ENCODE results near the gene CHD2. TPM values are rescaled to one million over a fixed set of nuclear protein-coding genes. Genes with fewer than 3 reads are reported as not detected.

The CHD2 gene
- total RNA-seq, 1 experiment from 2014 or later, result 129 TPM

DNA sequence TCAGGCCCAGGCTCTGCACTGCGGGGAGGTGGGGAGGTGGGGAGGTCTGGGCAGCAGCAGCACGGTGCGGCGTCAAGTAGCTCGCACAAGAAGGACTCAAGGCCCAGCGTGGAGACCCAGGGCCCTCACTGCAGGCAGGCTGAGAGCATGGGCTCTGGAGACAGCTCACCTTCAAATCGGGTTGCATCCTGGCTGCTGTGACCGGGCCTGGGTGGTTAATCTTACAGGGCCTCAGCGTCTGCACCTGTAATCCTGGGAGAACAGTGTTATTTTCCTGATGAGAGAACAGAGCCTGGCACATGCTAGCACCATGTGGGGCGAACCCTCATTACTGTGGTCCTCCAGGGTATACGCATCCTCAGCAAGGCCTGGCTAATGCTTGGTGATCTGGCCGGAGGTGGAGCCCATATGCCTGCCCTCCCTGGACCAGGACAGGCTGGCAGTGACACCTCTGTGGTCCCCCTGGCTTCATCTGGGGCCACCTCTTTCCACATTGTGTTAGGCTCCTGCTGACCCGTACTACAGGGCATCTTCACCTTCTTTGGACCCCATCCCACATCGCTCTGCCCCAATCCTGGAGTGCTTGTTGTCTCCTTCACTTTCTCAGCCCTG lies 133.4 kb downstream of the CHD2 start:
- H3K4me3 Mint-ChIP-seq (ENCODE audit: unreplicated experiment), result no peak overlapping the region
- TF ChIP-seq, protein P1, sequence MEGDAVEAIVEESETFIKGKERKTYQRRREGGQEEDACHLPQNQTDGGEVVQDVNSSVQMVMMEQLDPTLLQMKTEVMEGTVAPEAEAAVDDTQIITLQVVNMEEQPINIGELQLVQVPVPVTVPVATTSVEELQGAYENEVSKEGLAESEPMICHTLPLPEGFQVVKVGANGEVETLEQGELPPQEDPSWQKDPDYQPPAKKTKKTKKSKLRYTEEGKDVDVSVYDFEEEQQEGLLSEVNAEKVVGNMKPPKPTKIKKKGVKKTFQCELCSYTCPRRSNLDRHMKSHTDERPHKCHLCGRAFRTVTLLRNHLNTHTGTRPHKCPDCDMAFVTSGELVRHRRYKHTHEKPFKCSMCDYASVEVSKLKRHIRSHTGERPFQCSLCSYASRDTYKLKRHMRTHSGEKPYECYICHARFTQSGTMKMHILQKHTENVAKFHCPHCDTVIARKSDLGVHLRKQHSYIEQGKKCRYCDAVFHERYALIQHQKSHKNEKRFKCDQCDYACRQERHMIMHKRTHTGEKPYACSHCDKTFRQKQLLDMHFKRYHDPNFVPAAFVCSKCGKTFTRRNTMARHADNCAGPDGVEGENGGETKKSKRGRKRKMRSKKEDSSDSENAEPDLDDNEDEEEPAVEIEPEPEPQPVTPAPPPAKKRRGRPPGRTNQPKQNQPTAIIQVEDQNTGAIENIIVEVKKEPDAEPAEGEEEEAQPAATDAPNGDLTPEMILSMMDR (IDR thresholded peaks at IDR 0.05; ENCODE audit: unreplicated experiment), result no peak
- peaks cover 28% of the 10 kb centered on the region for H3K4me1 Mint-ChIP-seq (ENCODE audit: insufficient read depth, unreplicated experiment)
- no TSS peak for BruUV-seq (replicated peaks)
- DNase-seq (ENCODE audit: unreplicated experiment), result no peak
- intact Hi-C loops (cut with micrococcal nuclease), result no loop called here
- ChIA-PET CTCF (interaction anchor here (0.5 to 9.8 kb wide), 7 partner anchors 13 to 1130 kb away, joined by 3 to 117 read pairs (median 3); no protein-coding TSS in a partner anchor), POLR2A (interaction anchor here (0.9 kb wide), 1 partner anchor 1086 kb away, joined by 3 read pairs; no protein-coding TSS in a partner anchor)
- peaks cover 27% of the 10 kb centered on the region for H3K36me3 Mint-ChIP-seq (ENCODE audit: insufficient read depth, unreplicated experiment)
- no peaks in the 10 kb centered on the region for H3K9me3 Mint-ChIP-seq (ENCODE audit: unreplicated experiment)
- H3K27me3 Mint-ChIP-seq (ENCODE audit: insufficient read depth, unreplicated experiment), result no peaks in the 10 kb centered on the region
- H3K27ac Mint-ChIP-seq (ENCODE audit: low read depth, unreplicated experiment), result no peak overlapping the region

DNA sequence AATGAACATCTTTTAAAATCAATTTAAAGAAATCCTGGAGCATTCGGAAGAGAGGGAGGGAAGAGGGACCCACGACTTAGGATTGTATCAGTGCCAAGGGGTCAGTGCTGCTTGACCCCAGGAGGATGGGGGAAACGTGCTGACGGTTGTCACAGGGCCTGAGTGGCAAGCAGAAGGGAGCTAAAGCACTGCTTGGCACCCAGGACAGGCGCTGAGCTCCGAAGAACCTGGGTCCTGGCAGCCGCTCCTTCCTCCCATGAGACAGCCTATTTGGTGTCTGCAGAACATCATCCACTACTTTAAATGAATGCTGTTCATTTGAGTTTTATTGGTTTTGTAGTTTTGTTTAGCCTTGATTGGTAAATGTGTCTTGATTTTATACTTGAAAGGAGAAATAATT lies 134.4 kb downstream of the CHD2 start:
- DNase-seq (ENCODE audit: unreplicated experiment), result no peak
- TF ChIP-seq, protein P1 (IDR thresholded peaks at IDR 0.05; ENCODE audit: unreplicated experiment), result no peak
- H3K4me3 Mint-ChIP-seq (ENCODE audit: unreplicated experiment), result no peak overlapping the region
- H3K27ac Mint-ChIP-seq (ENCODE audit: low read depth, unreplicated experiment), result no peak overlapping the region
- peaks cover 18% of the 10 kb centered on the region for H3K36me3 Mint-ChIP-seq (ENCODE audit: insufficient read depth, unreplicated experiment)
- H3K27me3 Mint-ChIP-seq (ENCODE audit: insufficient read depth, unreplicated experiment), result no peaks in the 10 kb centered on the region
- intact Hi-C loops (cut with micrococcal nuclease), result no loop called here
- no TSS peak for BruUV-seq (replicated peaks)
- POLR2A ChIA-PET, result no interaction called here
- CTCF ChIA-PET, result interaction anchor here (0.6 to 9.8 kb wide), 6 partner anchors 17 to 1961 kb away, joined by 3 to 117 read pairs (median 12); no protein-coding TSS in a partner anchor
- H3K4me1 Mint-ChIP-seq (ENCODE audit: insufficient read depth, unreplicated experiment), result peaks cover 20% of the 10 kb centered on the region
- no peaks in the 10 kb centered on the region for H3K9me3 Mint-ChIP-seq (ENCODE audit: unreplicated experiment)

DNA sequence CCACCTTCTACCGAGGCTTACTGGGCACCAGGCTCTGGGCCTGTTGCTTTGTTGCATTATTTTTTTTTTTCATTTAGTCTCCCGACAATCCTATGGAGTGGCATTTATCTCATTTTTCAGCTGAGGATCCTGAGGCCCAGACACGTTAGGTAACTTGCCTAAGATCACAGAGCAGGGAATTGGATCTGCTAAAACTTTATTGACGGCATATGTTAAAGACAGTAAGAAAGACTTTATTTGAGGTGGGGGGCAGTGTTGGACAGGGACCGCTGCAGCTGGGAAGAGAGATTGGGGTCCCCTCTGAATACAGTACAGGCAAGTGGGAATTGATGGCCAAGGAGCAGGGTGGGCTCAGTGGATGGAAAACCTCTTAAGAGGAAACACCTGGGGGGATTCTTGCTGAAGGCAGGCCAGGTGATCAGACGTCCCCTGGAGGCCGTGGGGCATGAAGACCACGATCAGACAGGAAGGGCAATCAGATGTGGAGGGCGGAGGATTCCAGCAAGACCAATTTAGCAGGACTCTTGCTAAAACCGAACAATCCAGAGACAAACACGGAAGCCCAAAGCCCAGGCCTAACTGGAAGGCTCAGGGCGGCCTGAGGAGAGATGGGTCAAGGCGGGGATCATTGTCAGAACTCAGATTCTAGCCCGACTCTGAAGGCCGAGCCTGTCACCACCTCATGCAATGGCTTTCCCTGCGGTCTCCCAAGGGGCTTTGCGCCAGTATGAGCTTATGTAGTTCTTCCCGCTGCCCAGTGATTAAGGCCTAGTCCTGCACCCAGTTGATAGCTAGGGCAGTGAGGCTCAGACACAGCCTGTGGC lies 135.2 kb downstream of the CHD2 start:
- Mint-ChIP-seq H3K4me3 (ENCODE audit: unreplicated experiment) (no peak overlapping the region), H3K9me3 (ENCODE audit: unreplicated experiment) (no peaks in the 10 kb centered on the region), H3K27ac (ENCODE audit: low read depth, unreplicated experiment) (no peak overlapping the region), H3K27me3 (ENCODE audit: insufficient read depth, unreplicated experiment) (no peaks in the 10 kb centered on the region), H3K4me1 (ENCODE audit: insufficient read depth, unreplicated experiment) (peaks cover 12% of the 10 kb centered on the region), H3K36me3 (ENCODE audit: insufficient read depth, unreplicated experiment) (peaks cover 10% of the 10 kb centered on the region)
- CTCF ChIA-PET, result interaction anchor here (0.5 to 9.8 kb wide), 24 partner anchors 10 to 1961 kb away, joined by 3 to 117 read pairs (median 4); no protein-coding TSS in a partner anchor
- no peak for DNase-seq (ENCODE audit: unreplicated experiment)
- POLR2A ChIA-PET, result no interaction called here
- intact Hi-C loops (cut with micrococcal nuclease), result loop anchor here (5.0 kb wide), 1 partner anchor 302 kb away; no protein-coding TSS in a partner anchor
- no TSS peak for BruUV-seq (replicated peaks)
- TF ChIP-seq, protein P1 (IDR thresholded peaks at IDR 0.05; ENCODE audit: unreplicated experiment), result no peak

All from MCF 10A (cell line).